NCI-H524 treated with DMSO at 0.1 percent for 48 hours (cell line): ENCODE data around the gene CAD.
A peak's percentile ranks its signal among the peaks of the same experiment; 100 is the strongest.

ENCODE experiments used
- DNase-seq: peaks from one replicate; lab custom pipeline; 2025; lab: John Stamatoyannopoulos, UW

CAD gene

GRCh38 chr2:27198627-27199026, 18.5 kb upstream of the CAD start:
- DNase-seq = no peak

DNA sequence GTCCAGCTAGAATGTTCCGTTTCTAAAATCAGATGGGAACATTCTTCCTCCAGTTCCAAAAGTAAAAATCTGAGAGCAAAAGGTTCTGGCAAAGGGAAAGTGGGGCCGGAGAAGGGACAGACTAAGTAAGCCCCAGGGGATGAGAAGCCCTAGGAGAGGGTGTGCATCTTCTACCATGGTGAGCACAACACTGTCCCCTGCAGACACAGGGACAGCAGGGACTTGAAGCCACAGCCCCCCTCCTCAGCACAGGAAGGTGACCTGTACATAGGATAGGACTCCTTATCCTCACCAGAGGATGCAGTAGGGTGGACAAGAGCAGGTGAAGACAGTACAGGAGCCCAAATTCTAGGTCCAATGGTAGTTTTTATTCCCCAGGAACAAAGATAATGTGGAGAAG, 17.9 kb upstream of the CAD start:
- no peak for DNase-seq

DNA sequence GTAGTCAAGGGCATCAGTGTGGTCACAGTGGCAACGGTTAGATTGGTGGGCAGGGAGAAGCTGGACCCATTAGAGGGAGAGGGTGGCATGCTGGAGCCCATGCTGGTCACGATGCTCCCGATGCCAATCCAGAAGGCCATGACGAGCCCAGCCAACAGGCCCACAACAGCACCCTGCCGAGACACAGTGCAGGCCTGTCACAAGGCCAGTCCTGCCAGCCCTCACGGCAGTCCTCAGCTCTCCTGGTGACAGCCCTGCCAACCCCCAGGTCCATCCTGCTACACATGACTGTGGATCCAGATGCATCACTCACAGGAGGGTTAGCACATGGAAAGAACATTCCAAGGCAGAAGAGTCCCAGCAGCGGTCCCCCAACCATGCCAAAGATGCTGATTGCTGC, 15.5 kb upstream of the CAD start:
- no peak for DNase-seq

GRCh38 chr2:27202854-27203253, 14.3 kb upstream of the CAD start:
- no peak for DNase-seq

DNA sequence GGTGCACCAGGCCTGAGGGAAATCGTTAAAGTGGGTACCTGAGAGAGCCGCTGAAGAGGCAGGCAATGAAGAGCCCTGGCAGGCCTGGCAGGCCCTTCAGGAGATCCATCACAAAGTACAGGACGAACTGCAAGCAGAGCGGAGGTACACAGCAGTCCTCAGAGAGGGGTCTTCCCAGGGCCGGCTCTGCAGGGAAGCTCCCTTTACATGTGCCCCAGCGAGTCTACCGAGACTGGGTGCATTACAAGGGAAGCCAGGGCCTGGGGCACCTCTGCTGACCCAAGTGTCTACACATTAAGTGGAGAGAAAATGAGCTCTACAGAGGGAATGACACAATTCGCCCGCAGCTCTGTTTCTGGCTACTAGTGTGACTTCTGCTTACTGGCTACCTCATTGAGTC, 13.4 kb upstream of the CAD start:
- no peak for DNase-seq

- DNase-seq = no peak
These were observed 12.6 kb upstream of the CAD start for GRCh38 chr2:27204566-27204965.

GRCh38 chr2:27205206-27205605, 12.0 kb upstream of the CAD start:
- no peak for DNase-seq

GRCh38 chr2:27206346-27206745, 10.8 kb upstream of the CAD start:
- DNase-seq = no peak

DNA sequence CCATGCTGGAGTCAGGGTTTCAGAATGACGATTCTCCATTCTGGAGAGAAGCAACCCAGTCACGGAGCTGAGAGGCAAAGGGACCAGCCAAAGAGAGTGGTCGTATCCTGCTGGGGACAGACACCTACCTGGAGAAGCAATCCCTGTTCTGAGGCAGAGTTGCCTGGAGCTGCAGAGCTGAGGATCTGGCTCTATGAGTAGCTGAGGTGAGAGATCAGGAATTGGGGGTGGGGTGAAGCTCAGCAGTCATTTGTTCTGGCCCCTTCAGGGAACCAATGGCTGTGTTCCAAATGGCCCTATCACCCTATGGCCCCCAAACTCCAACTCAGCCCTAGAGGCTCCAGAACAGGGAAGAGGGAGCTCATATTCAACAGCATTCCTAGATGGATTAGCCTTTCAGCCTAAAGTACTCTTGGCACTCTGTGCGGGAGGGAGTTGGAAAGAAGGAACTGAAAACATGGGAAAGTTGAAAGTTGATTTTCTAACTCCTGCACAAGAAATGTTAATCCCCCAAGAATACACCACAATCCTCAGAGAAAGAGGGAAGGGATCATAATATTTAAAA, 8.6 kb upstream of the CAD start:
- no peak for DNase-seq

GRCh38 chr2:27209621-27210401, 7.4 kb upstream of the CAD start:
- no peak for DNase-seq

DNA sequence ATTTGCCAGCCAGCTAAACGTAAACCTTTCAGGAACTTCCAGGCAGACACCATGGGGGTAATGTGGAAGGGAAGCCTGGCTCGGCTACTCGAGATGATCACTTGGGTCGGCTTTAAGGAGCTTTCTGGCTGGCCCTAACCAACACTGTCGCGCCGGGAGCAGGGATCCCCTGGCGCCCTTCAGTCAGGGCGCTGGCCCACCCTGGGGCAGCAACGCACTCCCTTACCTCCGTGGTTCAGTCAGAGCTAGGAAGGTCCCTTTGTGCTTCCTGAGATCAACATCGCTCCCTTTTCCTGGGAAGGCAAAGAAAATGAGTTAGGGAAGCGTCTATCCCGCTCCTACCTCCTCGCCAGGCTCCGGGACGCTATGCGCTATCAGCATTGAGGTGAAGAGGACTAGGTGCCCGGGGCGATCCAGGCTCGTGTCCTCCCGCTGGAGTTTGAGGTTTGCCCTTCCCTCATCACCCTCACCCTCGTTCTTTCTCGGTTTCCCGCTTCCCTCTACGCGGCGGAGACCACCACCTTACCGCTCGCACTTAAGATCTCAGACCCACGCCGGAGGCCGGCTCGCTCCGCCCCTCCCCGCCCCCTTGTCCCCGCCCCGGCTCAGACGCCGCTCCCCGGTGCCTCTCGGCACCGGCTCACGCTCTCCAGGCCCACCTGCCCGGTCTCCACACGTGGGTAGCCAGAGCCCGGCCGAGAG, 5.8 kb upstream of the CAD start:
- peak; percentile 45 for DNase-seq

DNA sequence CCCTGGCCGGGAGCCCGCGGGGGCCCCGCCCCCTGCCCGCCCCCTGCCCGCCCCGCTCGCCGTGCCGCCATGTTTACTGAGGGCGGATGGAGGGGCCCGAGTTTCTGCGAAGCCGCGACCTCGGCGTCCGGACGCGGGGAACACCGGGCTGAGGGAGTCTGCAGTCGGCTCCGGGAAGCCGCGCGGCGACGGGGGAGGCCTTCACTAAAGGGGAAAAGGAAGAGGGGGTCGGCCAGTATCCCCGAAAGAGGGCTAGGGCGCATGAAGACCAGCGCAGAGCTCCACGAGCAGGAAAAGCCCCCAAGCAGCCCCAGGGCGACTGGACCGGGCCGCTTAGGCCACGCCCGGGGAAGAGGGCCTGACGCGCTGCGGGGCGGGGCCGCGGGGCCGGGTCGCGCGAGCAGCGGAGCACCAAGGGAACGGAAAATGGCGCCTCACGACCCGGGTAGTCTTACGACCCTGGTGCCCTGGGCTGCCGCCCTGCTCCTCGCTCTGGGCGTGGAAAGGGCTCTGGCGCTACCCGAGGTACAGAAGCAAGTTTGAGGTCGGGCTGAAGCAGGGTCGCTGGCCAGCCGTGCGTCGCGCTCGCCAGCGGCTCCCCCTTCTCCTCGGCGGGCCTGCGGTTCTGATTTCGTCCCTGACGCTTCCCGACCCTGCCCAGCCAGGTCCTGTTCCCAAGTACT, 5.1 kb upstream of the CAD start, which contains the start of the genes ATRAID and SLC5A6:
Gene ATRAID, plus strand, starts transcription at position 99 of the 683 bp plus-strand sequence. Its CDS starts 328 bp downstream, at position 427.
Gene SLC5A6, minus strand, starts transcription at position 326 of the 683 bp plus-strand sequence. CDS start 4,618 bp downstream, outside the sequence.
- peak; percentile 29 for DNase-seq

DNA sequence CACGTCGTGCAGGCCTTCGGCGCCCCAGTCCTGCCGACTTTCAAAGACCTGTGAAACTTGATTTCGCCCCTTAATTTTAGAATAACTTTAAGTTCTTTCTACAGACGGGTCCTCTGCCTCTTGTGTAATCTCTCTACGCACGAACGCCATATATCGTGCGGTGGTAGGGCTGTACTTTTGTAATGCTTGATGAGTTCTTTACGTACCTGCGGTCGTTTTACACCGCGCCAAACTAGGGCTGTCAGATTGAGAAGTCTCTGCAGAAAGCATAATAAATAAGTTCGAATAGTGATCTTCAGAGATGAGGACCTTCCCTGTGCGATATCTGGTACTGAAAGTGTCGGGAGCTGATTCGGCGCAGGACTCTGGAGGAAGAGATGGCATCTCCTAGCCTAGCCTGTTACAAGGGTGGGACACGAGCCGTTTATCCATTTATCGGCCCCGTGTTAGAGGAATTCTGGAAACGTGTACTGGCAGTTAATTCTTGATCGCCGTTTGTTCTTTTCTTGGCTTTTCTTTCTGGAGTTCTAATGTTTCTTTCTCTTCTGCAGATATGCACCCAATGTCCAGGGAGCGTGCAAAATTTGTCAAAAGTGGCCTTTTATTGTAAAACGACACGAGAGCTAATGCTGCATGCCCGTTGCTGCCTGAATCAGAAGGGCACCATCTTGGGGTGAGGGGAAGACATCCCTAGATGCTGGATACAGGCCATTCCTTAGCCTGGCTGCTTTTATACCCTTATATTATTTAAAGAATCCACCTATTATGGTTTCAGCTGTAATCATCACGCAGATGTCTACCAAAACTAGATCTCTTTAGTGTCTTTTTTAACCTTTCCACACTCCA, 4.3 kb upstream of the CAD start:
- no peak for DNase-seq

DNA sequence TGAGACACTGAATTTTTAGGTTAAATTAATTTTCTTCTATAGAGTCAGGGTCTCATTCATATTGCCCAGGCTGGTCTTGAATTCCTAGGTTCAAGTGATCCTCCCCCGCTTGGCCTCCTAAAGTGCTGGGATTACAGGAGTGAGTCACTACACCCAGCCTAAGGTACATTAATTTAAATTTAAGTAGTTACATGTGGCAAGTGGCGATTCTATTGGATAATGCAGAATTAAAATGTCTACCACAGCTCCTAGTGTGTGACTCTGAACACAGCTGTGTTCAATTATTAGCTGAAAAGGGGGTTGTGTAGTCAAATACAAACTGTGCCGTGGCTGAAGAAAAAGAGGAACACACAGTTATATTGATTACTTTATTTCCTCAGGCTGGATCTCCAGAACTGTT, 2.2 kb upstream of the CAD start:
- DNase-seq = no peak

- DNase-seq = no peak
These were observed 592 bp upstream of the CAD start for GRCh38 chr2:27216416-27217137.

- DNase-seq = no peak
These were observed 1.4 kb downstream of the CAD start for GRCh38 chr2:27218614-27219013.

DNA sequence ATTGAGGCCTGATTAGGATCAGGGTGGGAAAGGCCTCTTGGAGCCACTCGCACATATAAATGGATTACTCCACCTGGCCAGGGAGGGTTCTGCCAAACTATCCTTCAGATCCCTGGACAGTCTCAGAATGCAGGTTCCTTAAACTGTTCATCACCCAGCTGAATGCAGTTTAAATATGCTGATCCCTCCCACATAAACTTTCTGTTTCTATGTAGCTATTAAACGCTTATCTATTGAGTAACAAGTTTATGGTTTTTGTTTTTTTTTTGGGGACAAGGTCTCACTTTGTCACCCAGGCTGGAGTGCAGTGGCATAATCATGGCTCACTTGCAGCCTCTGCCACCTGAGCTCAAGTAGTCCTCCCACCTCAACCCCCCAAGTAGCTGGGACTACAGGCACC, 1.9 kb downstream of the CAD start:
- no peak for DNase-seq

- no peak for DNase-seq
These were observed 2.9 kb downstream of the CAD start for GRCh38 chr2:27220091-27220490.

- no peak for DNase-seq
These were observed 4.0 kb downstream of the CAD start for GRCh38 chr2:27221166-27221565.

- no peak for DNase-seq
These were observed 5.2 kb downstream of the CAD start for GRCh38 chr2:27222407-27222806.

DNA sequence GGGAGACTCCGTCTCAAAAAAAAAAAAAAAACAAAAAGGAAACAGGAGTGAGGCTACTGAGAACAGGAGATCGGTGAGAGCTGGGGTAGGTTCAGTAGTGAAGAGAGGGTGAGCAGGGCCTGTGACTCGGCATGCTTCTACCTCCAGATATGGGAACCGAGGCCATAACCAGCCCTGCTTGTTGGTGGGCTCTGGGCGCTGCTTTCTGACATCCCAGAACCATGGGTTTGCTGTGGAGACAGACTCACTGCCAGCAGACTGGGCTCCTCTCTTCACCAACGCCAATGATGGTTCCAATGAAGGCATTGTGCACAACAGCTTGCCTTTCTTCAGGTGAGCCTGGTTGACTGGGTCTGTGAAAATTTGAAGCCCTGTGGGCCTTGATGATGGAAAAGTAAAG, 6.2 kb downstream of the CAD start:
- DNase-seq = no peak
